T-helper 2 cell treated with Interferon-gamma antibody and Interleukin-4, amounts not matched to agents 100 ng/mL and 5 ng/mL, for 36 hours (primary cell): Measurements from ENCODE around the gene MYOM3. TPM values are rescaled to one million over a fixed set of nuclear protein-coding genes. Genes with fewer than 3 reads are reported as not detected.
"Not testable (repeated sequence)": the region's sequence is repeated elsewhere in the genome, so short reads cannot be mapped to it uniquely, and the experiment has no call there.

Experiments
- intact Hi-C: fragments of 100-400 bp; cut with micrococcal nuclease; formaldehyde crosslinking; loops from one replicate; pipeline ENCODE4 v1.15.1; 2023
- total RNA-seq: library from RNA; stranded (reverse); gene quantifications from 2 replicates; pipeline ENCODE4 v1.2.3, GENCODE V29; 2022

MYOM3 gene
- total RNA-seq, 1 donor from 2014 or later: not detected

DNA sequence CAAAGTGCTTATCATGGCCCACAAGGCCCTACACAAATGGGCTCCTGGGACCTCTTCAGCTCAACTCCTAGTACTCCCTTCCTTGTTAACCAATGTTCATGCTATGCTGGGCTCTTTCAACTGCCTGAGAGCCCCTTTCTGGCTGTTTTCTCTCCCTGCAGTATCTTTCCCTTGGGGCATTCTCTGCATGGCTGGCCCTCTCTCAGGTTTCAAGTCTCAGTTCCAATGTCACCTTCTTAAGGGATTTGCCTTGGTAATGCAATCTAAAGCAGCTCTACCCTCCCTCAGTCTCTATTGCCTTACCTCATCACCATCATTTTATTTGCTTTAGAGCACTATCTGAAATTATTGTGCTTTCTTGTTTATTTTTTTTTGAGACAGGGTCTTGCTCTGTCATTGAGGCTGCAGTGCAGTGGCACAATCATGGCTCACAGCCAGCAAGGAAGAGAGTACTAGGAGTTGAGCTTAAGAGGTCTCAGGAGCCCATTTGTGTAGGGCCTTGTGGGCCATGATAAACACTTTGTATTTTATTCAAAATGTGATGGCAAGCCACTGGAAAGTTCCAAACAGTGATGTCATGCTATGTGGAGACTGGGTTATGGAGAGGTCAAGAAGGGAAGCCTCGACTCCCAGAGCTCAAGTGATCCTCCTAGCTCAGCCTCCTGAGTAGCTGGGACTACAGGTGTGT lies 68.4 kb downstream of the MYOM3 start:
- intact Hi-C loops: no loop called here

GRCh38 chr1:24042315-24042714 lies 69.6 kb downstream of the MYOM3 start:
- intact Hi-C loops: no loop called here

- intact Hi-C loops: no loop called here
Measured at GRCh38 chr1:24036088-24036487, 75.8 kb downstream of the MYOM3 start.

GRCh38 chr1:24032981-24033380 lies 79.0 kb downstream of the MYOM3 start:
- intact Hi-C loops: no loop called here

DNA sequence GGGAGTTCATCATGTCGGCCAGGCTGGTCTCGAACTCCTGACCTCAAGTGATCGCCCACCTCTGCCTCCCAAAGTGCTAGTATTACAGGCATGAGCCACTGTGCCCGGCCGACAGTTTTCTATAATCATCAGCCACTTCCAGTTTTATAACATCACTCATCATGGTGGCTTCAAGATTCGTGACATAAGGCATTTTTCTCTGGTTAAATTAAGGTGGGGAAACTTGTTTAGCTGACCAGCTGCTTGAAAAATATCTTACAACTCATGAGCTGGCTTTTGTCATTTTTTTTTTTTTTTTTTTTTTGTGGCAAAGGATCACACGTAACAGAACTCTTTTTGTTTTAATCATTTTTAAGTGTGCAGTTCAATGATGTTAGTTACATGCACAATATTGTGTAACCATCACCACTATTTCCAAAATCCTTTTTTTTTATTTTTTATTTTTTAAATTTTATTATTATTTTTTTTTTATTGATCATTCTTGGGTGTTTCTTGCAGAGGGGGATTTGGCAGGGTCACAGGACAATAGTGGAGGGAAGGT lies 80.9 kb downstream of the MYOM3 start:
- intact Hi-C loops: not testable (repeated sequence)

GRCh38 chr1:24027838-24028468 lies 84.0 kb downstream of the MYOM3 start:
- intact Hi-C loops: loop anchor here (5.0 kb wide), 1 partner anchor 71 kb away; the partner anchor contains the start of gene PNRC2

GRCh38 chr1:24022581-24023361 lies 89.2 kb downstream of the MYOM3 start:
- intact Hi-C loops: no loop called here

DNA sequence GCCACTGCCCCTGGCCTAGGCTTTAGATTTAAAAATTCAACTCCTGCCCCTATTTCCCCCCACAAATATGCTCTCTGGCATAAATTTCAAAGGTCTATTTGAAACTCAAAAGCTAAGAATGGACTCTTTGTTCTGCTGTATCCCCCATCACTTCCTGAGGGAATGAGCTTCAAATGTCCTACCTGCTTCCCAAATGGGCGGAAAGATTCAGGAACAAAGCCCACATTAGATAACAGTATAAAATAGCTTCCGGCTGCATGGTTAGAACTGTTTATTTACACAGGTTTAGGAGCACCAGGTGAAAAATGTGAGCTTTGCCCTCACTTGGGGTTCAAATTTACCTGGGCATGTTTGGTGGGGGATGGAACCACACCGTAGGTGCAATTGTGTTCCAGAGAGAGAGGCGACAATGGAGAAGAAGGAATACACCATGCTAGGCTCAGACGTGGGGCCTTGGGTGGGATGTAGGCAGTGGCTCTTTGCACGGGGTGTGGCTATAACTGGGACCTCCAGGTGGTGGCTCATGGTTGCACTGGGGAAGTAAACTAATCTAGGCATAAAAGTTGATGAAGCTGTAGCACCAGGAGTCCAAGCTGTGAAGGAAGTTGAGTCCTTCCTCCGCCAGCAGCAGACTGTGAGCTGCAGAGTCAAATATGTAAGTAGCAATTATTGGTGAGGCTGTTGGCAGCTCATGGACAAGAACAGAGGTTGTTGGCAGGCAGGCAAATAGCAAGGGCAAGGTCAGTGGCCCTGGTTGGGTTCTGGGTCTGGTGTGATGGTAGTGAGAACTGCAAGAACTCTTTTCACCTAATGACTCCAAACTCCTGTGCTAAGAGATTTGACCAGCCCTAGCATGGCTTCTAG lies 90.3 kb downstream of the MYOM3 start:
- intact Hi-C loops: no loop called here

DNA sequence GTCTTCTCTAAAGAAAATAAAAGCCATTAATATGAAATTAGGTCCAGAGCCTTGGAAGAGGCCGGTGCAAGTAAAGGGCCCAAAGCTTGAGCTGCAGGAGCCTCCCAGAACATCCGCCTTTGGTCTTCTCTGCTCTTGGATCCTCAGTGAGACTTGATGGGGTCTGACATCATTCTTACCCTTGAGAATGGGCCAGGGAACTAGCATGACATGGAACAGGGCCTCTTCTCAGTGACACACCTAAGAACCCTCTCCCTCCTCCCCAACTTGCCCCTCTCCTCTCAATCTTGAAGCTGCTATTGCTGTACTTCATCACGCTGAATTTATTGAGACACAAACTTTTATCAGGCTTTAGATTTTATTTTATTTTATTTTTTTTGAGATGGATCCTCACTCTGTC lies 91.5 kb downstream of the MYOM3 start:
- intact Hi-C loops: no loop called here

- intact Hi-C loops: no loop called here
Measured at GRCh38 chr1:24020025-24020424, 91.9 kb downstream of the MYOM3 start.

- intact Hi-C loops: no loop called here
Measured at GRCh38 chr1:24018611-24019580, 93.0 kb downstream of the MYOM3 start.

- intact Hi-C loops: no loop called here
Measured at GRCh38 chr1:24015221-24016210, 96.4 kb downstream of the MYOM3 start.

- intact Hi-C loops: not testable (repeated sequence)
Measured at GRCh38 chr1:24012878-24013277, 99.1 kb downstream of the MYOM3 start.

DNA sequence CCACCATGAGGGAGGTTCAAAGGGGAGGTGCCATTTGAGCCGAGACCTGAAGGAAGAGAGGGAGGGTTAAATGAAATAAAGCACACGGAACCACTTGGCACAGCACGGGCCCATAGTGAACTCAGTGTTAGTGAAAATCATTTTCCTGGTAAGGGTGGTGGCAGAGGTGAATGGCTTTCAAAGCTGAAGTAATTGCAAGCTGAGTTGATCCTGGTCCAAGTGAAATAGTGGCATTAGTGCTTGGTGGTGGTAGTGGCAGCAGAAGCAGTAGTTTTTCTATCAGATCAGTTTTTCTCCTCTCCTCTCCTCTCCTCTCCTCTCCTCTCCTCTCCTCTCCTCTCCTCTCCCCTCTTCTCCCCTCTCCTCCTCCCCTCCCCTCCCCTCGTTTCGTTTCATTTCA lies 101.3 kb downstream of the MYOM3 start:
- intact Hi-C loops: no loop called here

GRCh38 chr1:24009406-24009805 lies 102.5 kb downstream of the MYOM3 start:
- intact Hi-C loops: no loop called here

- intact Hi-C loops: not testable (repeated sequence)
Measured at GRCh38 chr1:24008574-24009184, 103.3 kb downstream of the MYOM3 start.

DNA sequence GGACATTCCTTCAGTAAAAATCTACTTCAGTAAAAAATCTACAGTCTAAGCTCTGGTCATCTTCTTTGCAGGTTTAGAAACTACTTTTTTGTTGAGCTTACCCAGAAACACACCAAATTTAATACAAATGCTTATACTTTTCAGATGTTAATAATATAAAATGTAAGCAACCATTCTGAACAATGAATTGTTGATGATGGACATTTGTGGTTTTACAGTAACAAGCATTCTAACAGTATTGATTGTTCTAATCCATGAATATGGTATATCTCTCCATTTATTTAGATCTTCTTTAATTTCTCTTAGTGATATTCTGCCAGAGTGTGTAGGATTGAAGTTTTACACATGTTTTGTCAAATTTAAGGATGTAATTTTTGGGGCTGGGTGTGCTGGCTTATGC lies 104.9 kb downstream of the MYOM3 start:
- intact Hi-C loops: no loop called here
